ENCODE results near the gene LAMB4. TPM values are rescaled to one million over a fixed set of nuclear protein-coding genes. Genes with fewer than 3 reads are reported as not detected.

Gene LAMB4, protein sequence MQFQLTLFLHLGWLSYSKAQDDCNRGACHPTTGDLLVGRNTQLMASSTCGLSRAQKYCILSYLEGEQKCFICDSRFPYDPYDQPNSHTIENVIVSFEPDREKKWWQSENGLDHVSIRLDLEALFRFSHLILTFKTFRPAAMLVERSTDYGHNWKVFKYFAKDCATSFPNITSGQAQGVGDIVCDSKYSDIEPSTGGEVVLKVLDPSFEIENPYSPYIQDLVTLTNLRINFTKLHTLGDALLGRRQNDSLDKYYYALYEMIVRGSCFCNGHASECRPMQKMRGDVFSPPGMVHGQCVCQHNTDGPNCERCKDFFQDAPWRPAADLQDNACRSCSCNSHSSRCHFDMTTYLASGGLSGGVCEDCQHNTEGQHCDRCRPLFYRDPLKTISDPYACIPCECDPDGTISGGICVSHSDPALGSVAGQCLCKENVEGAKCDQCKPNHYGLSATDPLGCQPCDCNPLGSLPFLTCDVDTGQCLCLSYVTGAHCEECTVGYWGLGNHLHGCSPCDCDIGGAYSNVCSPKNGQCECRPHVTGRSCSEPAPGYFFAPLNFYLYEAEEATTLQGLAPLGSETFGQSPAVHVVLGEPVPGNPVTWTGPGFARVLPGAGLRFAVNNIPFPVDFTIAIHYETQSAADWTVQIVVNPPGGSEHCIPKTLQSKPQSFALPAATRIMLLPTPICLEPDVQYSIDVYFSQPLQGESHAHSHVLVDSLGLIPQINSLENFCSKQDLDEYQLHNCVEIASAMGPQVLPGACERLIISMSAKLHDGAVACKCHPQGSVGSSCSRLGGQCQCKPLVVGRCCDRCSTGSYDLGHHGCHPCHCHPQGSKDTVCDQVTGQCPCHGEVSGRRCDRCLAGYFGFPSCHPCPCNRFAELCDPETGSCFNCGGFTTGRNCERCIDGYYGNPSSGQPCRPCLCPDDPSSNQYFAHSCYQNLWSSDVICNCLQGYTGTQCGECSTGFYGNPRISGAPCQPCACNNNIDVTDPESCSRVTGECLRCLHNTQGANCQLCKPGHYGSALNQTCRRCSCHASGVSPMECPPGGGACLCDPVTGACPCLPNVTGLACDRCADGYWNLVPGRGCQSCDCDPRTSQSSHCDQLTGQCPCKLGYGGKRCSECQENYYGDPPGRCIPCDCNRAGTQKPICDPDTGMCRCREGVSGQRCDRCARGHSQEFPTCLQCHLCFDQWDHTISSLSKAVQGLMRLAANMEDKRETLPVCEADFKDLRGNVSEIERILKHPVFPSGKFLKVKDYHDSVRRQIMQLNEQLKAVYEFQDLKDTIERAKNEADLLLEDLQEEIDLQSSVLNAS (N-terminal part only)
- total RNA-seq, result under 0.01 TPM in 2 replicates

DNA sequence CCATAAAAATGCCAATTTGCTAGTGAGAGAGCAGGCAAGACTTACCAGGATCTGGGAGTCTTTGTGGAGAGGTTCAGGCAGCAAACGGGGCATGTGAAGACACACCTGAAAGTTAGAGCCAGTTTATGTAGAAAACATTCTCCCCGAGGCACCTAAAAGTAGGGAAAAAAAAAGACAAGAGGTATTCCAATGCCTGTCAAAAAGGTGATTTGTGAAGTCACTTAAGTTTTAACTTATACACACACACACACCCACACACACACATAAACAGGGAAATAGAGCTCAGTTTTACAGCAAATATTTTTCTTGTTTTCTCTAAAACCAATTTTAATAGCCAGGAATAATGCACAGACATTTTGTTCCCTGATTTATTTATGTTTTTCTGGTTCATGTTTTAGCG, at the start of gene LAMB4:
TSS of gene LAMB4 (minus strand) at position 101 of the 400 bp plus-strand sequence. CDS start 7,197 bp downstream, outside the sequence.

DNA sequence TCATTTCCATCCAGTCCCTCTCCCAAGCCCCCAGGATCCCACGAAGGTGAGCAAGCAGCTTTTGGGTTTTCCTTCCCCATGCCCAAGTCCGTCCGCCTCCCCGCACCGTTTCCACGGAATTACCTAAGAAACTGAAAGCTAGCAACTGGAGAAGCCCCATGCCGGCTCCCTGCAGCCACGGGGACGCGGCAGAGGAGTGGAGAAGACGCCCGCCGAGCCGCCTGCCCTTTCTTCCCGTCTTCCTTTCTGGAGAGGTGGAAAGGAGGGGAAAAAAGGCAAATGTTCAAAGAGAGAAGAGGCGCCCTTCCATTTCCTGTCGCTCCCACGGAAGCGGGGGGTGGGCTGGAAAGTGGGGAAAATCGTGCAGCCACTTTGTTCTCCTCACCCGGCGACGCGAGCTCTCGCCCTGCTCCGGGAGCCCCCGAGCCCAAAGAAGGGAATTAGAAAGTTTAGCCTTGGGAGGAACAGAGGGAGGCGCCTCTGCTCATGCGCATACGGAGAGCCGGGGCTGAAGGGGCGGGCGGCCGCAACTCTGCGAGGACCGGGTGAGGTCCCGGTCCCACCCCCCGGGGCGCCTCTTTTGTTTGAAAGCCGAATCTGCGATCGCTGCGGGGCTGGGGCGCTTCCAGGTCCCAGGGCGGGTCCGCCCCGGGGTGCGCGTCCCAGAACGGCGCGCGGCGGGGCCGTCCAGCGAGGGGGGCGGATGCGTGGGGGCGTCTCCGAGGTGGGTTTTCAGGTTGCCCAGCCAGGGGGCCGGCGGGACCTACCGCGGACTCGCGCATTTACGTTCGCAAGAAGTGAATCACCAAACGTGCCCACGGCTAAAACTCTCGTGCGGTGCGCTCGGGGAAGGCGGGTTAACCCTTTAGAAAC, 127.2 kb downstream of the LAMB4 start, which contains the start of gene LAMB1:
TSS of gene LAMB1 (minus strand) at position 436 of the 873 bp plus-strand sequence. CDS start at position 160, 276 bp downstream.

Other genes starting within 250 kb of the LAMB4 start
- 41.6 and 59.7 TPM in 2 replicates for gene DLD, start 239.2 kb downstream of the LAMB4 start, total RNA-seq
- gene LAMB1, start 127.2 kb downstream of the LAMB4 start, total RNA-seq, result 684 and 845 TPM in 2 replicates

Data from bronchial smooth muscle cell (primary cell).